GM18508 (cell line): ENCODE measurements around the gene SLC25A34.

ENCODE experiments used
- ATAC-seq: cut with Tn5 transposase; IDR thresholded peaks from one replicate; pipeline ENCODE4 v1.9.1; 2021; ENCODE audit warnings: moderate number of reproducible peaks; ENCODE audit not compliant: insufficient read depth, unreplicated experiment

SLC25A34 gene

DNA sequence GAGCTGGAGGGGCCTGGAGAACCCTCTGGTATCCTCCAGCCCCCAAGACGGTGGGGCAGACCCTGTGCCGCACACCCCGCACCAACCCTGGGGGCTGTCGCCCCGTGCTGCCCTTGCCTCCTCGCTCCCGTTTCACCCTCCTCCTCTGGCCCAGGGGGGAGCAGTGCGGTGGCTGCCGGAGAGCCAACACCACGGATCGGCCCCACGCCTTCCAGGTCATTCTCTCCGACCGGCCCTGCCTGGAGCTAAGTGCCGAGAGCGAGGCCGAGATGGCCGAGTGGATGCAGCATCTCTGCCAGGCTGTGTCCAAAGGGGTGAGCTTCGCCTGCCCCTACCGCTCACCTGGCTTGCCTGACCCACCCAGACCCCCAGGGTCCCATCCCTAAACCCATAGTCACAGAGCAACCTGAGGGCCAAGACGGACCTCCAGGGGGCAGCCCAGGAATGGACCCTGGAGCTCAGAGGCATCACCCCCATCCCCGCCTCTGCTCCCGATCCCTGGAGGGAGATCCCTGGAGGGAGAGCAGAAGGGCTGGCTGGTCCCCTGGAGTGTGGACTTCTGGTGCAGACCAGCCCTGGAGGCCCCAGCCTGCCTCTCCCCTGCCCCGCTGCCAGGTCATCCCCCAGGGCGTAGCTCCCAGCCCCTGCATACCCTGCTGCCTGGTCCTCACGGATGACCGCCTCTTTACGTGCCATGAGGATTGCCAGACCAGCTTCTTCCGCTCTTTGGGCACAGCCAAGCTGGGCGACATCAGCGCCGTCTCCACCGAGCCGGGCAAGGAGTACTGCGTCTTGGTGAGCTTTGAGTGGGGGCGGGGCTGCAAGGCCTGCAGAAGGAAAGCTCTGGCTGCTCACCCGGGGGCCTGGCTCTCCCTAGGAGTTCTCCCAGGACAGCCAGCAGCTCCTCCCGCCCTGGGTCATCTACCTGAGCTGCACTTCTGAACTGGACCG is 4.0 kb upstream of the SLC25A34 start:
- no peak for ATAC-seq

DNA sequence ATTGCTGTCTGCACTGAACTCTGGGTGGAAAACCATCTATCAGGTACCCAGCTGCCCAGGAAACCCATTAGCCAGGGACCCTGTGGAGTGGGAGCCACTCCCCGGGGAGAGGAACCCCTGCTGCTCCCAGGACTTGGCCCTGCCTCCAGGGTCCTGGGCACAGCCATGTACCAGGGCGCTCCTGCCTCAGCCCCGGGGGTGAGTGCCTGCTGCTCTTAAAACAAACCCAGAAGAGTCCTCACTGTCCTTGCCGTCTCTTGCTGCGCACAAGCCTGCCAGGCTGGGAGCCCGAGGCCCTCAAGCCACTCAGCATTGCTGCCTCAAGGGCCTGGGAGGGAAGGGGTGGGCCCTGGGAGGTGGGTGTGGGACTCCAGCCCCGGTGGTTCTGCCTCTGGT is 3.4 kb upstream of the SLC25A34 start:
- ATAC-seq: no peak

DNA sequence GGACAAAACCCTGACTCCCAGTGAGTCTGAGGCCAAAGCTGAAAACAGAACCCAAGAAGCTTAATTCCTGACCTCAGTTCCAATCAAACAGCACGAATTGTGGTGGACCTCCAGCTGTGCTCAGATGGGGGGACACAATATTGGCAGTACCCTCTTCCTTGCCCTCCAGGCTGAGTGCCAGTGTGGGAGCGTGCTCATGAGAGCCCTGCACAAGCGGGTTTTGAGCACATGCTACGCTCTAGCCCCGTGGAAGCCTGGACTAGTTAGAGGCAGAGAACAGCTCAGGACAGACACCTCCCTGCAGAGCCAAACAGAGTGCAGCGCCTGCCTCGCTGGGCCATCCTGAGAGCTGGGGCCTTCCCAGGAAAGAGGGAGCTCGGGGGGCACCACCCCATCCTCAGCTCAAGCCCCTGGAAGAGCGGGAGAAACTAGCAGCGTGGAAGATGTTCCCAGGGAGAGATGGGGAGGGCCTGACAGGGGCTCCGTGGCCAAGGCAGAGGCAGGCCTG is 2.8 kb upstream of the SLC25A34 start:
- no peak for ATAC-seq

DNA sequence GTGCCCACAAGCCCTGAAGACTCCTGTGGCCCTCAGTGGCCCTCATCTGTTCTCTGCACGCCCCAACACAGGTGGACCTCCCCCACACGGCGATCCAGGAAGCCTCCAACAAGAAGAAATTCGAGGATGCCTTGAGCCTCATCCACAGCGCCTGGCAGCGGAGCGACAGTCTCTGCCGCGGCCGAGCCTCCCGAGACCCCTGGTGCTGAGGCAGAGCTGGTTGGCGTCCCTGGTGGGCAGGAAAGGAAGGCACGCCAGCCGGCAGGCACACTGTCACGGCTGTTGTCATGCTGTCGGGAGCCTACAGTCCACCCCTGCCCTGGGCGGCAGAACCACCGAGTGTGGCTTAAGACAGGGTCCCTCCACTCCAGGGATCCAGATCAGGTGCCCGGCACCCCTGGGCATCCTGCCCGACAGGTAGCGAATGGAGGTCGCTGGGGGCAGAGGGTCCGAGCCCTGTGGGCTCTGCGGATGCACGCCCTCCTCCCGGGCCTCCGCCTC is 2.3 kb upstream of the SLC25A34 start:
- no peak for ATAC-seq

DNA sequence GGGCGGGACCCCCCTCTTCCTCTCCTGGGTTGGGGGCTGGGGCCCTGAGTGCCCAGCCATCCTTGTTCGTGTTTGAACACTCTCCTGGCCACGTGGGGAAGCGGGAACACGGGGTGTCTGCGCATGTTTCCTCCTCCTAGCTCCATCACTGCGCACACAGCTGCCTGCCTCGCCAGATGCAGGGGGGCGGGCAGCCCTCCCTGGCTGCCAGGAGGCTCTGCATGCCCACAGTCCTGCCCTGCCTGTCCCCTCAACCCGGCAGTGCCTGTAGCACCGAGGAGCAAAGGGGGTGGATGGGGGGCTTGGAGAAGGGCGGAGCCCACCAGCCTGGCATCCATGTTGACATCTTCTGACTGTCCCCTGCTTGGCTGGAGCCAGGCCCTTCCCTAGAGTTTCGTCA is 1.8 kb upstream of the SLC25A34 start:
- ATAC-seq: no peak

DNA sequence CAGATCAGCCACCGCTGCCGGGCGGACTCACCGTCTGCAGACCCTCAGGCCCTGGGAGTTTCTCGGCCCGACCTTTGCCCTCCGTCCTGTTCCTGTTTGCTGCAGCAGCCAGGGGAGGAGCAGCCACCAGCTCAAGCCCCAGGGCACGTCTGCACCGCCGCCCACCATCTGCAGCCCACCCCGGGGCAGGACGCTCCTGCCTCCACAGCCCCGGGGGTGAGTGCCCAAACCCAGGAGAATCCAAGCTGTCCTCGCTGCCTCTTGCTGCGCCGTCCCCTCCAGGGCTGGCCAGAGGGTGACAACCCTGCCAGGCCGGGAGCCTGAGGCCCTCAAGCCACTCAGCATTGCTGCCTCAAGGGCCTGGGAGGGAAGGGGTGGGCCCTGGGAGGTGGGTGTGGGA is 1.2 kb upstream of the SLC25A34 start:
- no peak for ATAC-seq

DNA sequence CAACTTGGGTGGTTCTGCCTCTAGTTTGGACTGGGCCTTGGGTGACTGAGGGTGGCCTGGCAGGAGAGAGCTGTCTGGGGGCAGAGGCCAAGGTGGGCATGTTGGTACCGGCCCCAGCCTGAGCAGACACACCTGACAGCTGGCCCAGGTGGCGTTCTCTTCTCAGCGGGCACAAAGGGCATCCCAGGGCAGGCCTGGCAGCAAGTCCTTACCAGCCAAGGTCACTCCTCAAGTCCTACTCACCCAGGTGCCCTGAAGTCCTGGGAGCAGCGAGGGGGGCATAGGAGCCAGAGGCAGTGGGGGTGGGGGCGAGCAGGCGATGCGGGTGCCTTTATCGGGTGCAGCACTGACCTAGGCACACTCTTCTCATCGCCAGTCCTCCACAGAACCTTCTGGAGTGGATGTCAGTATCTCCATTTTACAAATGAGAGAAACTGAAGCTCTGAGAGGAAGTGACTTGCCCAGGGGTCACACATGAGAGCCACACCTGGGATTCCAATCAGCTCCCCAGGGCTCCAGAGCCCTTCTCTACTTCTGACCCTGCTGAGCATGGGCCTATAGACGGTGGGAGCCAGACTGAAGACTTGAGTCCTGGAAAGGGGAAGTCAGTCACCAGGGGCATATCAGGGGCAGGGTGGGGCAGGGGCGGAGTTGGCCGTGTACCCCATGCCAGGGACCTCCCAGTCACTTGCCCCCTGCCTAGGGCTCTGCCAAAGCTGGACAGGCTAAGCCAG is 587 bp upstream of the SLC25A34 start:
- no peak for ATAC-seq

DNA sequence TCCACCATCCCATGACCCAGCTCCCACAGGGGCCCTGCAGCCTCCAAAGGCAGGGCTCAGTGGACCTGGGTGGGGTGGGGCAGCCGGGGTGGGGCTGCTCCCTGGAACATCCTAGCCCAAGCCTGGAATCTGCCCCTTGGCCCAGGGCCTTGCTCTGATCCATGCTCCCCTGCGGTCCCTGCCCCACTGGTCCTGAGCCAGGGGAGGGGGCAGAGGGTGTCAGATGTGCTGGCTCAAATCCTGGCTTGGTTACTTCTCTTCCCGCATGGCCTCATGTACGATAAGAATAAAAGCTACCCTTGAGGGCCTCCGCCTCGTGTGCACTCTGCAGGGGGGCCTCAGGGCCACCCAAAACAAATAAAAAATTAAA is 819 bp downstream of the SLC25A34 start:
- ATAC-seq: no peak

DNA sequence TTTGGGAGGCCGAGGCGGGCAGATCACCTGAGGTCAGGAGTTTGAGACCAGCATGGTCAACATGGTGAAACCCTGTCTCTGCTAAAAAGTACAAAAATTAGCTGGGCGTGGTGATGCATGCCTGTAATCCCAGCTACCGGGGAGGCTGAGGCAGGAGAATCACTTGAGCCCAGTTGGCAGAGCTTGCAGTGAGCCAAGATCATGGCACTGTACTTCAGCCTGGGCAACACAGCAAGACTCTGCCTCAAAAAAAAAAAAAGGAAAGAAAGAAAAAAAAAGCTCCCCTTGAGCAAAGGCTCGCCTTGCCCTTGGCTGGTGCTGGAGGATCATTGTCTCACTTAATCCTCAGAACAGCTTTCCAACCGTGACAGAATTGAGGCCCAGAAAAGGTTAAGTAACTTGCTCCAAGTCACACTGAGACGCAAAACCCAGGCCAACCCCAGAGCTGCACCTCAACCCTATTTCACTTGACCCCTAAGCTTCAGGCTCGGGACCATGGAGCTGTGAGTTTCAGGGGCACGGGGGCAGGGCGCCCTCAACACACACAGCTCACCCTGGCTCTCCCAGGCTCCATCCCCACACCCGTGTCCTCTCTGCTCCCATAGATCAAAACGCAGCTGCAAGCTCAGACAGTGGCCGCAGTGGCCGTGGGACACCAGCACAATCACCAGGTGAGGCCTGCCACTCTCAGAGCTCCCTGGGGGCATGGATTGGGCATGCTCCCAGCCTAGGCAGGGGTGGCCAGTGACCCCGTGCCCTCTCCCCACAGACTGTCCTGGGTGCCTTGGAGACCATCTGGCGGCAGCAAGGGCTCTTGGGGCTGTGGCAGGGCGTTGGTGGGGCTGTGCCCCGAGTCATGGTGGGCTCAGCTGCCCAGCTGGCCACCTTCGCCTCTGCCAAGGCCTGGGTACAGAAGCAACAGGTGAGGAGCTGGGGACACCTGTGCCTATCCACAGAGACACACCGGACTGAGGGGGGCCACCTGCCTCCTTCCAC is 1.6 kb downstream of the SLC25A34 start:
- ATAC-seq: no peak

DNA sequence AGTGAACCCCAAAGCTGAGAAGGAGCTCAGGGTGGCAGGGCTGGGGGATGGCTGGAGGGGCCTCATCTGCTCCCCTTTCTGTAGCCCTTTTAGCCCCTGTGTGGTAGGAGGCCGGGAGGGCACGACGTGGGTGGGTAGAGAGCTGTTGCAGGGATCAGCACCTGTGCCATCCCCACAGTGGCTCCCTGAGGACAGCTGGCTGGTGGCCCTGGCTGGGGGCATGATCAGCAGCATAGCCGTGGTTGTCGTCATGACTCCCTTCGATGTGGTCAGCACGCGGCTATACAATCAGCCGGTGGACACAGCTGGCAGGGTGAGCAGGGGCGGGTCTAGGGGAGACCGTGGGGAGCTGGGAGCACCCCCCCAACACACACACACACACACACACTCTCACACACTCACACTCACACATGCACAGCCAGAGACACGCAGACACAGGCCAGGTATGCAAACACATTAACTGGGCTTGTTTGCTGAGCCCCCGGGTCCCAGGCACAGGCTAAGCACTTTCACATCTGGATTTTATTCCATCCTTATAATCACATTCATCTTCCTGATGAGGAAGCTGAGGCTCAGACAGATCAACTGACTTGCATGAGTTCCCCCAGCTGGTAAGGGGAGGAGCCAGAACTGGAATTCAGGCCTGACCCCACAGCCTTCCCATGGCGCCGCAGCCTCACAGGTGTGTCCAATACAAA is 2.5 kb downstream of the SLC25A34 start:
- ATAC-seq: no peak

DNA sequence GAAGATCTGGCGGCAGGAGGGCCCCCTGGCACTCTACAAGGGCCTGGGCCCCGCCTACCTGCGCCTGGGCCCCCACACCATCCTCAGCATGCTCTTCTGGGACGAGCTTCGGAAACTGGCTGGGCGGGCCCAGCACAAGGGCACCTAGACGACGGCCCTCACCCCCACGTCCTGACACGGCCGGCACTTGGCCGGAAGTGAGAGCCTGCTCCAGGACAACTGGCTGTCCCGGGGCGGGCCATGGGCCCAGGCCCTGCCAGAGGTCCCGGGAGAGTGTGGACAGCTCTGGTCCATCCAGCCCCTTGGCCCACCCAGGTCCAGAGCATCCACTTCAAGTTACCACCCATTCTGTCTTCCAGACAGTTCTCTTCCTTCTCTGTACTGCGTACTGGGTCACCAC is 3.2 kb downstream of the SLC25A34 start:
- ATAC-seq: no peak

DNA sequence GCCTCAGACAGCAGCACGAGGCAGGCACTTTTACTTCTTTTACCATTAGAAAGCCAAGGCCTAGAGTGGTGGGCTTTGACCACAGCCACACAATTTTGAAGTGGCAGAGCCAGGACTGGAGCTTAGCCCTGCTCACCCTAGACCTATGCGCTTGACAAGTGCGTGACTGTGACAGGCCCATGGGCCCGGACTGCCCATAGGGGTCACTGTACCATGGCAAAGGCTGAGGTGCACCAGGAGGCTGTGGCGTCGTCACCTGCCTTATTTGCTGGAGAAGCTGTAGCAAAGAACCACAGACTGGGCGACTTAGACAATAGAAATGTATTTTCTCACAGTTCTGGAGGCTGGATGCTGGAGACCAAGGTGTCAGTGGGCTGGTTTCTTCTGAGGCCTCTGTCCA is 3.7 kb downstream of the SLC25A34 start:
- no peak for ATAC-seq

DNA sequence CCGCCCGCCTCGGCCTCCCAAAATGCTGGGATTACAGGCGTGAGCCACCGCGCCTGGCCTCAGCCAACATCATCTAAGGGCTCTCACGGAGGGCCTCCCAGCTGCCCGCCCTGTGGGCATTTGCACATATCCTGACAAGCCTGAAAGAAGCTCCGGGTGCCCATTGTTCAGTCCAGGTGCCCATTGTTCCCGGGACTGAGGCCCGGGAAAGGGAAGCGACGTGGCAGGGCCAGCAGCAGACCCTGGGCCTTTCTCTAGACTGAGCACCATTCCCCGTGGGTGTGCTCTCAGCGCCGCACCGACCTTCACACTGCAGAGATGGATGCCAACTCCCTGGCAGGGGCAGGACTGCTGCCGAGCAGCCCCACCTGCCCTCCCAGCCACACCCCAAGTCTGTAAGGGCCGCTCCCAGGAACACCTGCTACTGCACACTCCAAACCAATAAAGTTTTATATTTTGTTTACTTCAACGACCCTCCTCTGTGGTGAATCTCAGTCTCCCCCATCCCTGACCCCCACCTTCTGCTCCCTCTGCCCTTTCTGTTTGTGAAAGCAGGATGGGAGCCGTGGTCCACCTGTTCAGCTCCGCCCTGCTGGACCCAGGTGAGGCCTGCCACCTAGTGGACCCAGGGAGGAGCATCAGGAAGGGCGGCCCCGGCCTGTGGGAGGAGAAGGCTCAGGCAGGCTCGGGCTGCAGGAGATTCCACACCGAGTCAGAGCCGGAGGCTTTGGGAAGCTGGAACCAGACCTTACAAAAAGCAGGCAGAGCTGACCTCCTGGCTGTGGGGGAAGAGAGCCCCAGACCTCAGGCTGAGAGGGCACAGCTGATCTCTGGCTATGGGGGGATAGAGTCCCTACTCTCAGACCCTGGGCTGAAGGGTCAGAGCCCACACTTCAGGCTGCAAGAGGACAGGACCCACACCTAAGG is 5.1 kb downstream of the SLC25A34 start:
- no peak for ATAC-seq

DNA sequence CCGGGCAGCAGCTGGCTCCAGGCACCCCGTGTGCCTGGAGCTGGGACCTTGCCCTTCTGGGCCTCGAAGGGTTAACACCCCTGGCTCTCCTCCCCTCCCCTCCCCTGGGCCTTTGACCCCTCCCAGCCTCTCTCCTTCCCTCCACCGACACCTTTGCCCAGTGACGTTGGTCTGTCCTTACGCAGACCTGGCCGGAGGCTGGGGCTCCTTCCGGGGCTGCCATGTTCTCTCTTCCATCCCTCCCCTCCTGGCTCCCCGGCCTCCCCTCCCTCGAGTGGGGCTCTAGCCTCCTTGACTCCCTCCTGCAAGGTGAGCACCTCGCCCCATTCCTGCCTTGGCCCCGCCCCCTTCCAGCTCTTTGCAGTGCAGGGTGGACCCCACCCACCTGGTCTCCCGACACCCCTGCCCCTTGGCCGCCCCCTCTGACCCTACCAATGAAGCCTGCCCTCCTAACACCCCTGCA is 6.3 kb downstream of the SLC25A34 start, which contains the start of gene TMEM82:
TMEM82 (plus strand) TSS at position 161 of the 463 bp plus-strand sequence; CDS start at position 222, 61 bp downstream.
- ATAC-seq: no peak

DNA sequence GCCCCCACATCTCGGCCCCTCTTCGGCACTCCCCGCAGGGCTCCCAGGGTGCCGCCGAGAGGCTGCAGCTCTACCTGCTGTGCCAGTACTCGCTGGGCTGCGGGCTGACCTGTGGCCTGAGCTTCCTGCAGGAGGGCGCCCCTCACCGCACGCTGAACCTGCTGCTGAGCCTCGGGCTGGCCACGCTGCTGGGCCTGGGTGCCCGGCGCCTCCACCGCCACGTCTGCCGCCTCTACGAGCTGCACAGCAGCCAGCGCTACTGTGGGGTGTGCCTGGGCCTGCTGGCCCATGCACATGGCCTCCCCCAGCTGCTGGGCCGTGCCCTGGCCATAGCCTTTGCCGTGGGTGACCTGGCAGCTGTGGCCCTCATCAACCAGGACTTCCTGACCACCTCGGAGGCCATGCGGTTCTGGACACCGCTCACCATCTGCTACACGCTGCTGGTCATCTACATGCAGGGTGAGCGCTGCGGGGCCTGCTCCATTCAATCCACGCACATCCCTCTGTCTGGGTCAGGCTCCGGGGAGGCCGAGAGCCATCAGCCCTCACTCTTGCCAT is 8.1 kb downstream of the SLC25A34 start:
- ATAC-seq: no peak

DNA sequence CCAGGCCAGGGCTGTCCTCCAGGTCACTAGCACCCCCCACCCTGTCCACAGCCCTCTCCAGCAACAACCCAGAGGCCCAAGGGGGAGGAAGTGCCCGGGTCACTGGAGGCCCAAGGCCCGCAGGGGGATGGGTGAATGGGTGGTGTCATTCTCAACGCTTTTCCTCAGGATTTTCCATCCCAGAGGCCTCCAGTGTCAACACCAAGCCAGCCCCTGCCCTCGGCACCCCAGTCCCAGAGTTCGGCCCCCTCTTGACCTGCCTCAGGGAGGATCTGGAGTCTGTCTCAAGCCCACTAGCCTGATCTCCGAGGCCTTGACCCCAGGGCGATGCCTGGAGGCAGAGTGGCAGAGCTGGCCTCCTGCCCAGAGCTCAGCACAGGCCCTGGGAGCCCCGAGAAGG is 11.3 kb downstream of the SLC25A34 start:
- ATAC-seq: no peak

DNA sequence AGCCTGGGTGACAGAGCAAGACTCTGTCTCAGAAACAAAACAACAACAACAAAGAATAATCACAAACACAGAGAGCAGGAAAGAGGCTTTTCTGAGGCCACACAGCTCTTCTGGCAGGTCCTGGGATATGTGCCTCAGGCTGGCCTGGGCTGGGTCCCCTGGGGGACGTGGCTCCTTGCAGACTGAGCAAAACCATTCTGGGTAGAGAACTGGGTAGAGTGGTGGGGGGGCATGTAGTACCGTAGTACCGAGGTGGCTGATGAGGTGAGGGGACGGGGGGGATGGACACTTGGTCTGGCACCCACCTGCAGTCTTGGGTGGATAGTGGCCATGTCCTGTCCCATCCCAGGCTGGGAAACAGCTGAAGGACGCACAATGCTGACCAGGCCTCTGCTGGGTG is 12.2 kb downstream of the SLC25A34 start:
- no peak for ATAC-seq
